Mucosa of rectum (tissue), 2 donors: ENCODE results near the gene NOL6.

Experiments
- H3K27ac ChIP-seq, 2 donors: one replicate each; pipeline ENCODE4 v1.7.0; 2013; ENCODE audit warnings: inconsistent platforms in 2 of 2, low read depth in 2 of 2, low read length in 2 of 2
- H3K27me3 ChIP-seq, 2 donors: one replicate each; pipeline ENCODE4 v1.7.0; 2013; ENCODE audit warnings: low read length in 2 of 2; ENCODE audit not compliant: control insufficient read depth in 2 of 2, insufficient read depth in 2 of 2
- H3K36me3 ChIP-seq, 2 donors: one replicate each; pipeline ENCODE4 v1.7.0; 2013; ENCODE audit warnings: low read length in 2 of 2; ENCODE audit not compliant: control insufficient read depth in 2 of 2, insufficient read depth in 2 of 2
- H3K4me1 ChIP-seq, 2 donors: one replicate each; pipeline ENCODE4 v1.7.0; 2013; ENCODE audit warnings: low read length in 2 of 2, mild to moderate bottlenecking in 1 of 2; ENCODE audit not compliant: control insufficient read depth in 2 of 2, insufficient read depth in 2 of 2
- H3K4me3 ChIP-seq, 2 donors: one replicate each; pipeline ENCODE4 v1.7.0; 2013; ENCODE audit warnings: low read length in 2 of 2
- H3K9ac ChIP-seq, 2 donors: one replicate each; pipeline ENCODE4 v1.7.0; 2013; ENCODE audit warnings: low read length in 2 of 2, low read depth in 1 of 2, mild to moderate bottlenecking in 1 of 2
- H3K9me3 ChIP-seq, 2 donors: one replicate each; pipeline ENCODE4 v1.7.0; 2013; ENCODE audit warnings: low read length in 2 of 2; ENCODE audit not compliant: control insufficient read depth in 2 of 2
- donor health status: healthy.
- donor health status: Normal muscosa, but diverticular disease.

The NOL6 gene

GRCh38 chr9:33472171-33472880 is 1.4 kb downstream of the NOL6 start:
- Histone ChIP-seq H3K27me3 (no peaks in the 10 kb centered on the region), H3K27ac (no peak overlapping the region), H3K4me3 (peak overlapping the region in 1 of 2 donors; percentile 99), H3K4me1 (peaks cover 12 to 16% of the 10 kb centered on the region in 2 donors), H3K36me3 (peaks cover 40 to 42% of the 10 kb centered on the region in 2 donors), H3K9me3 (no peaks in the 10 kb centered on the region), H3K9ac (no peak overlapping the region)

DNA sequence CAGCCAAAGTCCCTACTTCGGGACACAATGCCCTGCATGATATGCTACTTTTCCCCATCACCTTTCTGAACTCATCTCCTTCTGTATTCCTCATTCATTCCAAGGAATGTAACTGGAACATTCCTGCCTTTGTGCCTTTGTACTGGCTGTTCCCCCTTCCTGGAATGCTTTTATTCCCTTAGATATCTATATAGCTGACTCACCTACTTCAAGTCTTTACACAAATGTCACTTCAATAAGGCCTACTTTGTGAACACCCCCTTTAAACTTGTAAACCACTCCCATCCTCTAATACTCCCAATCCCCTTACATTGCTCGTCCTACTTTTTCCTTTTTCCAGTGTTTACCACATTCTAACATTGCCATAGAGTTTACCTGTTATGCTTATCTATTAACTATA is 2.4 kb downstream of the NOL6 start:
- H3K4me1 ChIP-seq = peaks cover 12 to 16% of the 10 kb centered on the region in 2 donors
- H3K9me3 ChIP-seq = no peaks in the 10 kb centered on the region
- no peak overlapping the region for H3K9ac ChIP-seq
- no peak overlapping the region for H3K27ac ChIP-seq
- no peaks in the 10 kb centered on the region for H3K27me3 ChIP-seq
- H3K36me3 ChIP-seq = peaks cover 48 to 50% of the 10 kb centered on the region in 2 donors
- H3K4me3 ChIP-seq = no peak overlapping the region

GRCh38 chr9:33469891-33470290 is 3.8 kb downstream of the NOL6 start:
- no peak overlapping the region for H3K9ac ChIP-seq
- H3K9me3 ChIP-seq = no peaks in the 10 kb centered on the region
- H3K27me3 ChIP-seq = no peaks in the 10 kb centered on the region
- no peak overlapping the region for H3K27ac ChIP-seq
- no peak overlapping the region for H3K4me3 ChIP-seq
- H3K36me3 ChIP-seq = peaks cover 62 to 65% of the 10 kb centered on the region in 2 donors
- H3K4me1 ChIP-seq = peaks cover 12 to 16% of the 10 kb centered on the region in 2 donors

DNA sequence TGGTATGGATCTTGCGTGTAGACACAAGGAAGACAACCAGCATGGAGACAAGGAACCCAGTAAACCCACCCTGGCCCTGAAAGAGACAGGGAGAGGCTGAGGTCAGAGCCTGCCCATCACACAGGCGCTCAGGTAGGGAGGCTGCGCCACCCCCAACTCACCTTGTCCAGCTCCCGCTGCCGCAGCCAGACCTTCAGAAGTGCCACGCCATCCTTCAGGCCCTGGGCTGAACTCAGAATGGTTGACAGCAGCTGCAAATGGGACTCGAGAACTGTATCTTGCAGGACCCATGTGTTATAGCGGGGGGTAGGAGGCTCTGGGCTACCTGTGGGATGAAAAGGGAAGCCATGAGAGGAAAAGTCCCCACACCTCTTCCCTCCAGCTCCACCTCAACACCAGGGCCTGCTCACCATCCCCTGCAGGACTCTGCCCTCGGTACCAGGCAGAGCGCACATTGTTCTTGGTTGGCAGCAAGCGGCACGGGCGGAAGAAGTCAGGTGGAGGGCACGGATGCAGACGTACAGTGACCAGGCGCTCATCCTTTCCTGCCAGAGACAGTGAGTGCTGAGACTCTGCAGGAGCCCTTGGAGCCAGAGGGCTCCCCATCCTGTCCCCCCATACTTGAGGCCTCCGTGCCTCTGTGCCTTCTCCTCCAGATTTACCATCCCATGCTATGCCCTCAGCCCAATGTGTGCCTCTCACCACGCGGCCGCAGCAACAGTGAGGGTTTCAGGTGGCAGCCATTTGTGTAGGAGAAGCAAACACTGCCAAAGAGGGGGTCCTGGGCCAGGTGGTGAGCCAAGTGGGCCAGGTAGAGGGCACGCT is 4.7 kb downstream of the NOL6 start:
- no peak overlapping the region for H3K27ac ChIP-seq
- no peak overlapping the region for H3K9ac ChIP-seq
- H3K36me3 ChIP-seq = peaks cover 69 to 74% of the 10 kb centered on the region in 2 donors
- peaks cover 12% of the 10 kb centered on the region in 2 donors for H3K4me1 ChIP-seq
- H3K9me3 ChIP-seq = no peaks in the 10 kb centered on the region
- no peaks in the 10 kb centered on the region for H3K27me3 ChIP-seq
- no peak overlapping the region for H3K4me3 ChIP-seq

DNA sequence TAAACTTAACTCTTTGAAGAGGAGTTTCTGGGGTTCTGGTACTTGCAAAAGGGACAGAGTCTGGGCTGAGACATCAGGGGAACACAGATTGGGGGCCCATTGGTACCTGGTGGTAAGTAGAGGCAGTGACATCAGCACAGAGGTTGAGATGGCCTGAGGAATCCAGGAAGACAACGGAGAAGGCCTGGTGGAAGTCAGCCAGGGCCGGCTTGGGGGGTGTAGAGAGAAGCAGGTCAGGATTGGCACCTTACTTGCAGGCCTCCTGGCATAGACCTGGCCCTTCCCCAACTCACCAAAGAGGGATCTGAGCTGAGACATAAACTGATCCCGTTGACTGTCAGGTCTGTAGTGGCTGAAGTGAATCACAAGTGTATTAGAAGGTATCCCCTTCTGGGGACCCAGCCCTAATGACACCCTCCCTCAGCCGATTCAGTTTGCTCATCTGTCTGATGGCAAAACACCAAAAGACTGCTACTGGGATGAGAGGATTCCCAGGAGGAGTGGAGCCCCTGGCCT is 5.5 kb downstream of the NOL6 start:
- Histone ChIP-seq H3K27me3 (no peaks in the 10 kb centered on the region), H3K4me1 (peaks cover 10% of the 10 kb centered on the region in 2 donors), H3K9me3 (no peaks in the 10 kb centered on the region), H3K36me3 (peaks cover 76 to 81% of the 10 kb centered on the region in 2 donors), H3K9ac (no peak overlapping the region), H3K27ac (no peak overlapping the region), H3K4me3 (no peak overlapping the region)

DNA sequence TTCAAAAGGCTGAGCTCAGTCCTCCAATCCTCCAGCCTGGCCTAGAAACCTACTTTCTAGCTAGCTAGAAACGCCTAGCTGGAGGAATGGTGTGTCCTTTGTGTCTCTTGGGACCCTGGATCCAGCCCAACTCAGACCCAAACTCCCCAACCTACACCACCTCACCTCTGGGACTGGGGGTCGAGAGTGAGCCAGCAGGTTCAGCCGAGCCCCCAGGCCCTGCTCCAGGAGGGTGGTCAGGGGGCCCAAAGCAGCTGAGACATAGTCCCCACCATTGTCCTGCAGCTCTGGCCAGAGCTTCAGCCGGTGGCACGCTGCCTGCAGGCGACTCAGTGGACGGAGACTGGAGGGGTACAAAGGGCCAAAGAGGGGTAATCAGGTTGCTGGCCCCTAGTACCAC is 6.2 kb downstream of the NOL6 start:
- Histone ChIP-seq H3K27me3 (no peaks in the 10 kb centered on the region), H3K9me3 (no peaks in the 10 kb centered on the region), H3K36me3 (peaks cover 83 to 89% of the 10 kb centered on the region in 2 donors), H3K27ac (no peak overlapping the region), H3K9ac (no peak overlapping the region), H3K4me1 (peaks cover 2 to 3% of the 10 kb centered on the region in 2 donors), H3K4me3 (no peak overlapping the region)

- Histone ChIP-seq H3K27ac (no peak overlapping the region), H3K27me3 (no peaks in the 10 kb centered on the region), H3K4me1 (peaks cover 0 to 3% of the 10 kb centered on the region in 2 donors), H3K36me3 (peaks cover 87 to 92% of the 10 kb centered on the region in 2 donors), H3K9me3 (no peaks in the 10 kb centered on the region), H3K4me3 (no peak overlapping the region), H3K9ac (no peak overlapping the region)
These were observed 6.9 kb downstream of the NOL6 start for GRCh38 chr9:33466565-33467495.

- Histone ChIP-seq H3K9ac (no peak overlapping the region), H3K4me1 (peaks cover 0 to 10% of the 10 kb centered on the region in 2 donors), H3K27me3 (no peaks in the 10 kb centered on the region), H3K27ac (no peak overlapping the region), H3K4me3 (no peak overlapping the region), H3K9me3 (no peaks in the 10 kb centered on the region), H3K36me3 (peaks cover 78 to 87% of the 10 kb centered on the region in 2 donors)
These were observed 7.8 kb downstream of the NOL6 start for GRCh38 chr9:33465596-33466564.

- H3K9ac ChIP-seq = no peak overlapping the region
- no peaks in the 10 kb centered on the region for H3K27me3 ChIP-seq
- H3K36me3 ChIP-seq = peaks cover 78 to 86% of the 10 kb centered on the region in 2 donors
- no peak overlapping the region for H3K4me3 ChIP-seq
- peaks cover 0 to 10% of the 10 kb centered on the region in 2 donors for H3K4me1 ChIP-seq
- H3K27ac ChIP-seq = no peak overlapping the region
- no peaks in the 10 kb centered on the region for H3K9me3 ChIP-seq
These were observed 8.6 kb downstream of the NOL6 start for GRCh38 chr9:33465096-33465495.
